ENCODE results near the gene TMEM39A.

The TMEM39A gene

GRCh38 chr3:119463171-119464169 lies at the start of gene TMEM39A:
Gene TMEM39A, minus strand, starts transcription at chr3:119463615. Its CDS starts 1,541 bp downstream, at chr3:119462074.
- DNase-seq (ENCODE audit: low read depth in 2 of 2) = peak; percentile 99

- DNase-seq (ENCODE audit: low read depth in 2 of 2) = no peak
Observed at GRCh38 chr3:119510690-119511089, 47.3 kb upstream of the TMEM39A start.

- DNase-seq (ENCODE audit: low read depth in 2 of 2) = no peak
Observed at GRCh38 chr3:119508172-119508845, 44.9 kb upstream of the TMEM39A start.

GRCh38 chr3:119507404-119507803 lies 44.0 kb upstream of the TMEM39A start:
- no peak for DNase-seq (ENCODE audit: low read depth in 2 of 2)

GRCh38 chr3:119506631-119507030 lies 43.2 kb upstream of the TMEM39A start:
- no peak for DNase-seq (ENCODE audit: low read depth in 2 of 2)

- no peak for DNase-seq (ENCODE audit: low read depth in 2 of 2)
Observed at GRCh38 chr3:119500901-119501300, 37.5 kb upstream of the TMEM39A start.

GRCh38 chr3:119500265-119500664 lies 36.9 kb upstream of the TMEM39A start:
- DNase-seq (ENCODE audit: low read depth in 2 of 2) = no peak

GRCh38 chr3:119498186-119499011 lies 35.0 kb upstream of the TMEM39A start, which contains the start of gene TIMMDC1:
Gene TIMMDC1, plus strand, starts transcription at chr3:119498547. Its CDS starts 187 bp downstream, at chr3:119498734.
- DNase-seq (ENCODE audit: low read depth in 2 of 2) = peak; percentile 94 to 96

GRCh38 chr3:119497820-119498185 lies 34.4 kb upstream of the TMEM39A start:
- no peak for DNase-seq (ENCODE audit: low read depth in 2 of 2)

- DNase-seq (ENCODE audit: low read depth in 2 of 2) = no peak
Observed at GRCh38 chr3:119494597-119494996, 31.2 kb upstream of the TMEM39A start.

GRCh38 chr3:119492810-119493209 lies 29.4 kb upstream of the TMEM39A start:
- no peak for DNase-seq (ENCODE audit: low read depth in 2 of 2)

- DNase-seq (ENCODE audit: low read depth in 2 of 2) = no peak
Observed at GRCh38 chr3:119492128-119492527, 28.7 kb upstream of the TMEM39A start.

GRCh38 chr3:119490153-119490552 lies 26.7 kb upstream of the TMEM39A start:
- DNase-seq (ENCODE audit: low read depth in 2 of 2) = no peak

- DNase-seq (ENCODE audit: low read depth in 2 of 2) = no peak
Observed at GRCh38 chr3:119485563-119485962, 22.1 kb upstream of the TMEM39A start.

GRCh38 chr3:119483101-119483500 lies 19.7 kb upstream of the TMEM39A start:
- no peak for DNase-seq (ENCODE audit: low read depth in 2 of 2)

- no peak for DNase-seq (ENCODE audit: low read depth in 2 of 2)
Observed at GRCh38 chr3:119481079-119481478, 17.7 kb upstream of the TMEM39A start.

- no peak for DNase-seq (ENCODE audit: low read depth in 2 of 2)
Observed at GRCh38 chr3:119470866-119471265, 7.5 kb upstream of the TMEM39A start.

- DNase-seq (ENCODE audit: low read depth in 2 of 2) = no peak
Observed at GRCh38 chr3:119469418-119470189, 6.2 kb upstream of the TMEM39A start.

GRCh38 chr3:119468041-119468440 lies 4.6 kb upstream of the TMEM39A start:
- no peak for DNase-seq (ENCODE audit: low read depth in 2 of 2)

GRCh38 chr3:119457246-119457645 lies 6.2 kb downstream of the TMEM39A start:
- no peak for DNase-seq (ENCODE audit: low read depth in 2 of 2)

GRCh38 chr3:119456469-119456868 lies 6.9 kb downstream of the TMEM39A start:
- DNase-seq (ENCODE audit: low read depth in 2 of 2) = no peak
